NCI-H748 treated with DMSO at 0.1 percent for 48 hours (cell line): ENCODE measurements around the gene CNN1.
"Not testable (repeated sequence)": the region's sequence is repeated elsewhere in the genome, so short reads cannot be mapped to it uniquely, and the experiment has no call there.

Source experiments
- DNase-seq: peaks from one replicate; lab custom pipeline; 2025; lab: John Stamatoyannopoulos, UW

CNN1 gene

DNA sequence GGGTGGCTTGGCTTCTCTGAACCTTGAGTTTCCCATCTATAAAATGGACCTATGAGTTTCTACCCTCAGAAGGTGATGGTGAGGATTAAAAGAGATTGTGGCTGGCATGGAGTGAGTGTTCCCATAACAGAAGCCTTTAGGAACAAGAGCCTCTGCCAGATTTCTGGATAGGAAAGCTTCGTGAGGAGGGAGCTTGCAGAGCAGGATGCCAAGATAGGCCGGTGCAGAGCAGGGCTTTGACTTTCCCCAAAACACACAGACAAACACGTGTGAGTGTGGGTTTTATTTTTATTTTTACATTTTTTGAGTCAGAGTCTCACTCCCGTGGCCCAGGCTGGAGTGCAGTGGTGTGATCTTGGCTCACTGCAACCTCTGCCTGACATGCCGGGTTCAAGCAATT, 3.7 kb upstream of the CNN1 start:
- DNase-seq = no peak

DNA sequence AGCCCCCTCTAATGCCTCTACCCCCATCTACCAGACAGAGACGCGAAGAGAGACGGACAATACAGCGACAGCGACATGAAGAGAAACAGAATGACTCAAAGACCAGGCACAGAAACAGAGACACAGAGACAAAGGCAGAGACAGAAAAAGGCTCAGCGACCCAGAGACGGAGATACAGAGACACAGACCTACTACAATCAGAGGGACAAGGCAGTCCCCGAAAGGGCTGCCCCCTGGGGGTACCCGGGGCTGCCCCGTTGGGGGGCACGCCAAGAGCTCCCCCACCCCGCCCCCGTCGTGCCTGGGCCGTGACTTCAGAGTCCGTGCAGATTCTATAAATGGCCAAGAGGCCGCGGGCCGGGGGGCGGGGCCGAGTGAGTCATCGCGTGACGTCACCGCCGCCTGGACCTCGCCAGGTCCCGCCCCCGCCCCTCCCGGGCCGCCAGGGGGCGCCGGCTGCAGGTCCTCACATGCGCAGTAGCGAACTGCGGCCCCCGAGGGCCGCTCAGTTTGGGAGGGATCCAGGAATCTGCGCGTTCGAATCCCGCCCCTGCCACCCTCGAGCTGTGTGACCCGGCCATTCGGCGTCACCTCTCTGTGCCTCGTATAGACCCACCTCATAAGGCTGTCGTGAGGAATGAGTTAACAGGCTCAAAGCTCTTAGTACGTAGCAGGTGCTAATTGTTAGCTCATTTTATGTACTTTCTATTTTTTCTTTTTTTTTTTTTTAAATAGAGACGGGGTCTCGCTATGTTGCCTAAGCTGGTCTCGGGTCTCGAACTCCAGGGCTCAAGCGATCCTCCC, 2.7 kb upstream of the CNN1 start:
- DNase-seq = peak; percentile 35

- DNase-seq = no peak
Observed at GRCh38 chr19:11539495-11540365, 1.1 kb downstream of the CNN1 start.

- no peak for DNase-seq
Observed at GRCh38 chr19:11540645-11541044, 2.0 kb downstream of the CNN1 start.

DNA sequence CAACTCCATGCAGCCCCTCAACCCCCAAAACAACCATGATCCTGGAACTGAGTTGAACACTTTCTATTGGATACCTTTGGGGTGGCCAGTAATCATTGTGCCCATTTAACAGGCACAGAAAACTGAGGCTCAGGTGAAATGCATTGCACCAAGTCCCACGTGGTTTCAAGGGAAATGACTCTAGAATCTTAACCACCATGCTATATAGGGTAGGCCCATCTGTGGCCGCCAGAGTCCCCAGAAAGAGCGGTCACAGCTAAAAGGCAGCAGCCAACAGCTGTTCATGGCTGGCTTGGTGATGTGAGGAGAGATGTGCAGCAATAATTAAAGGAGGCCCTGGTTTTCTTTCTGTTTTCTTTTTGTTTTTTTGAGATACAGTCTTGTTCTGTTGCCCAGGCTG, 2.6 kb downstream of the CNN1 start:
- DNase-seq = no peak

- DNase-seq = no peak
Observed at GRCh38 chr19:11547929-11548700, 9.5 kb downstream of the CNN1 start.

DNA sequence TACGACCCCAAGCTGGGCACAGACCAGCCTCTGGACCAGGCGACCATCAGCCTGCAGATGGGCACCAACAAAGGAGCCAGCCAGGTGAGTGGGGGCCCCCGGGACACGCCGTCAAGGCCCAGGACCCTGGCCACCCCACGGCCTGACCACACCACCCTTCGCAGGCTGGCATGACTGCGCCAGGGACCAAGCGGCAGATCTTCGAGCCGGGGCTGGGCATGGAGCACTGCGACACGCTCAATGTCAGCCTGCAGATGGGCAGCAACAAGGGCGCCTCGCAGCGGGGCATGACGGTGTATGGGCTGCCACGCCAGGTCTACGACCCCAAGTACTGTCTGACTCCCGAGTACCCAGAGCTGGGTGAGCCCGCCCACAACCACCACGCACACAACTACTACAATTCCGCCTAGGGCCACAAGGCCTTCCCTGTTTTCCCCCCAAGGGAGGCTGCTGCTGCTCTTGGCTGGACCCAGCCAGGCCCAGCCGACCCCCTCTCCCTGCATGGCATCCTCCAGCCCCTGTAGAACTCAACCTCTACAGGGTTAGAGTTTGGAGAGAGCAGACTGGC, 10.8 kb downstream of the CNN1 start:
- no peak for DNase-seq

- DNase-seq = no peak
Observed at GRCh38 chr19:11550265-11550664, 11.6 kb downstream of the CNN1 start.

DNA sequence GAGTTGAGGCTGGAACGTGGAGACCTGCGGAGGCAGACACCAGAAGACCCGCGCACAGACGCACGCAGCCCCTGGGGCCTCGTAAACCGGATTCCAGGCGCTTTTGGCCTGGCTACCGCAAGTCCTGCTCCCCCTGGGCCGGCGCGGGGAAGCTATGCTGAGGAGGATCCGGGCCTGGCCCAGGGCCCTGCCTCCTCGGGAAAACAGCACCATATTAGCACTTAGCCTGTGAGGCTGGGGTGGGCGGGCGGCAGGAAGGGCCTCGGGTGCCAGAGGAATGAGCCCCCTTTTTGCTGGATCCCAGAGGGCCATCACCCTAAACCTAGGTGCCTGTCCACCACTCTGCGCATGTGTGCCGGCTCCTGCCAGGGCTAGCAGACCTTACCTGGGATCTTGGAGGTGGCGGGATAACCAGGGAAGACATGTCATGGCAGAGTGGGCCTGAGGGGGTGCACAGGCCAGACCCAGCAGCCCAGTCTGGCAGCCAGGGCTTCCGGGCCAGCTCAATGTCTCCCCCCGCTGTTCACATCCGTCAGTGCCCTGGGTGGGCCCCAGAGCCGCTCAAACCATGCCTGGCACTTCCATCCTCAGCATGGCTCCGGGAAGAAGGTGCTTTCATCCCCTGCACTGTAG, 13.1 kb downstream of the CNN1 start:
- no peak for DNase-seq

DNA sequence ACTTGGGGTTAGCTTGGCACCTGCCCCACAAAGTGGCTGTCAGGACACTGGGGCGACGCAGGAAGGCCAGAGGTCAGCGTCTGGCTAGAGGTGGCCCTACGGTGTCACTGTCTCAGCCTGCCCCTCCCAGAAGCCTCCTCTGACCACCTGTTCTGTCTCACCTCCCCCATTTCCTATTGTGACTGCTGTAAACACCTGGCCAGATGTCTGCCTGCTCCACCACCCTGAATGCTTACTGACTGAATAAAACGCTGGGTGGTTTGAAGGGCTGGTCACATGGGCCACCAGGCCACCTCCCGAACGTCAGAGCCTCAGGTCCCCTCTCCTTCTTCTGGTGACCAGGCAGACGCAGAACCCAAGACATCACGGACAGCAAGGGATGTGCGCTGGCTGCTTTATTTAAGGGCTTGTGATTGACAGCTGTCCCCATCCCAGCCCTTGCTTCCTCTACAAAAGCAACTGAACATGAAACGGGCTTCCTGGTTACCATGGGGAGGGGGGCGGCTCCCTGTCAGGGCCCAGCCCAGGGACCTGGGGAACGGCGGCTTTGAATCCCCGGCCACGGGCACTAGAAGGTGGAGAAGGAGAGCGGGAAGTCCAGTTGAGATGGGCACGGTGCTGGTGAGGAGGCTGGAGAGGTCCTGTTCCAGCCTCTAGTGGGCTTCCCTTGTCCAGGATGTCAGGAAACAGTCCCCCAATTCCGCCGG, 14.2 kb downstream of the CNN1 start:
- no peak for DNase-seq

DNA sequence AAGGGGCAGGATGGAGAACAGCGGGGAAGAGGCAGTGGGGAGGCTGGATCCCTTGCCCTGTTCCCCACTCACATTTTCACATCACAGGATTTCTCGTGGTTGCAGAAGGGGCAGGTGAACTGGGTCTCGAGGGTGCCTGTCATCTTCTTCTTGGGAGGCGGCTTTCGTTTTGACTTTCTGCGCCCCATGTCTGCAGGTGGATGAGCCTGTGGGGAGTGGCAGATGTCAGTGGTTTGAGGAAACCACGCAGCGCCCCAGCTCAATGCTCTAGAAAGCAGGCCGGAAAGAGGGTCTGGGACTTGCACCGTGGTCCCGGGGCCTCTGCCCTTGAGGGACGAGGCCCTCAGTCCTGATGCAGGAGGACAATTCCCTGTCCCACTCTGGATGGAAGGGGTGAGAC, 15.5 kb downstream of the CNN1 start:
- no peak for DNase-seq

DNA sequence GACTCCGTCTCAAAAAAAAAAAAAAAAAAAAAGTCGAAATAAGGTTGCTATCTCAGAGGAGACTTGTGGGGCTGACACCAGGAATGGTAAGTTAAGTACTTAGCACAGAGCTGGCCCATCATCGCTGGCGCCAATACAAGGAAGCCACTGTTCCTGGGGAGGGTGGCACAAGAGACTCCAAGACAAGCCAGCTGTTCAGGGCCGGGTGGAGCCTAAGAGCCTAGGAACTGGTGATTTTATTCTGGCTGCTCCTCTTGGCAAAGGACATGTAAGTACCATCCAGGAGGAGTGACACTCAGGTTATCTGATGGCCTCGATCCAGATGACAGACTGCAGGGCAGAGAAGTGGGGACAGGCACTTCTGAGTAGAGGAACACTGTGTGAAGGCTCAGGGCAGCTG, 16.6 kb downstream of the CNN1 start:
- no peak for DNase-seq

GRCh38 chr19:11556634-11557420, 18.2 kb downstream of the CNN1 start:
- DNase-seq = no peak

GRCh38 chr19:11558881-11559828, 20.5 kb downstream of the CNN1 start, which contains the start of gene ELOF1:
ELOF1 (minus strand) TSS chr19:11559230; CDS start chr19:11554347, 4,883 bp downstream.
- peak; percentile 89 for DNase-seq

- DNase-seq = peak; percentile 19
Observed at GRCh38 chr19:11560404-11561051, 21.9 kb downstream of the CNN1 start.

DNA sequence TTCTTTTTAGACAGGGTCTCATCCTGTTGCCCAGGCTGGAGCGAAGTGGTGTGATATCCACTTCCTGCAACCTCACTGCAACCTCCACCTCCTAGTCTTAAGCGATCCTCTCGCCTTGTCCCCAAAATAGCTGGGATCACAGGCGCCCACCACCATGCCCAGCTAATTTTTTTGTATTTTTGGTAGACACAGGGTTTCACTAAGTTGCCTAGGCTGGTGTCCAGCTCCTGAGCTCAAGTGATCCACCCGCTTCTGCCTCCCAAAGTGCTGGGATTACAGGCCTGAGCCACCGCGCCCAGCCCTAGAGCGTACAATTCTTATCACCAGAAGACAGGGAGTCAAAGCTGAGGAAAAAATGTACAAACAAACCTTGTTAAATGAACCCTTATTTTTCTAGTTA, 24.9 kb downstream of the CNN1 start:
- DNase-seq = no peak

- DNase-seq = not testable (repeated sequence)
Observed at GRCh38 chr19:11564082-11564807, 25.6 kb downstream of the CNN1 start.

DNA sequence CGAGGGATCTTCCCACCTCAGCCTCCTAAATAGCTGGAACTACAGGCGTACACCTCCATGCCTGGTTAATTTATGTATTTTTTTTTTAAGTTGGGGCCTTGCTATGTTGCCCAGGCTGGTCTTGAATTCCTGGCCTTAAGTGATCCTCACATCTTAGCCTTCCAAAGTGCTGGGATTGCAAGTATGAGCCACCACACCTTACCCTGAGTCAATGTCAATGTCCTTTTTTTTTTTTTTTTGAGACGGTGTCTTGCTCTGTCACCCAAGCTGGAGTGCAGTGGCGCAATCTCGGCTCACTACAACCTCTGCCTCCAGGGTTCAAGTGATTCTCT, 27.0 kb downstream of the CNN1 start:
- not testable (repeated sequence) for DNase-seq
